HUES64 (cell line): ENCODE measurements around the gene MTFR1L.
A peak's percentile ranks its signal among the peaks of the same experiment; 100 is the strongest.

Experiments
- H3K27ac ChIP-seq: 2 replicates; pipeline ENCODE4 v1.7.0; 2013; ENCODE audit warnings: low read depth, low read length, inconsistent platforms
- H3K27me3 ChIP-seq: 2 replicates; pipeline ENCODE4 v1.6.1; 2013; ENCODE audit warnings: mild to moderate bottlenecking, low read length; ENCODE audit not compliant: insufficient read depth
- H3K36me3 ChIP-seq: 2 replicates; pipeline ENCODE4 v1.6.1; 2013; ENCODE audit warnings: mild to moderate bottlenecking, low read length; ENCODE audit not compliant: insufficient read depth
- H3K4me1 ChIP-seq: 2 replicates; pipeline ENCODE4 v1.6.1; 2013; ENCODE audit warnings: mild to moderate bottlenecking, low read length, moderate library complexity; ENCODE audit not compliant: insufficient read depth
- H3K4me3 ChIP-seq: 2 replicates; pipeline ENCODE4 v1.5.1; 2013; ENCODE audit warnings: mild to moderate bottlenecking, low read length, moderate library complexity
- H3K9ac ChIP-seq: 2 replicates; pipeline ENCODE4 v1.6.1; 2013; ENCODE audit warnings: mild to moderate bottlenecking, low read depth, low read length
- H3K9me3 ChIP-seq: 2 replicates; pipeline ENCODE4 v1.6.1; 2013; ENCODE audit warnings: low read depth, low read length; ENCODE audit not compliant: insufficient read depth
- WGBS: fragments of 150-250, 120-280 bp; methylation state at CpG from one replicate; pipeline ENCODE4 v1.1.7; 2013; ENCODE audit warnings: missing lambda C conversion rate; 5-methylcytosine and 5-hydroxymethylcytosine counted together

The MTFR1L gene

DNA sequence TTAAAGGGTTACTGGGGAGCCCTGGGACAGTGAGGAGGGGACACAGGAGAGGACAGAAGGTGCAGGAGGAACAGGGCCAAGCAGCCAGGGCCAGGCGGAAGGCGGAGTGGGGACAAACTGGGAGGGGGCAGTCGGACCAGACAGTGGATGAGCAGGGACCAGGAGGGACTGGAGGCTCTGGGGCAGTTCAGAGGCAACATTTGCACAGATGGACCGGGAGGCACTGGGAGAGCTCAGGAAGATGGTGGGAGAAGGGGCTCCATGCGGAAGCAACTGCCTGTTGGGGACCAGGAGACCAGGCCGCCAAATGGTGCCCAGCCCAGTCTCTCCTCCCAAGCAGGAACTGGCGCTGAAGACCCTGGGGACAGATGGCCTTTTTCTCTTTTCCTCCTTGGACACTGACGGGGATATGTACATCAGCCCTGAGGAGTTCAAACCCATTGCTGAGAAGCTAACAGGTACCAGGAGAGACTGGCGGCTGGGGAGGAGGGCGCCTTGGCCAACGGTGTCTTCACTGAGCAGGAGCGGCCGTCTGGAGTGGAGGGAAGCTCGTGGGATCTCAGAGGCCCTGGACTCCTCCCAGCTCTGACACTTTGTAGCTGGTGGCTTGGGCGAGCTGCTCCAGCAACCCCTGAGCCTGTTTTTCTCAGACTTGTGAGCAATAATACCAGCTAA lies 18.9 kb upstream of the MTFR1L start:
- WGBS = 77% methylated on average over 15 of the region's 15 CpGs
- Histone ChIP-seq H3K4me1 (peaks cover 18% of the 10 kb centered on the region), H3K4me3 (peak overlapping the region; percentile 67), H3K27me3 (peaks cover 5% of the 10 kb centered on the region; the same call in 1 of the 2 replicates), H3K9me3 (no peaks in the 10 kb centered on the region), H3K36me3 (peaks cover 11% of the 10 kb centered on the region), H3K9ac (peak overlapping the region; percentile 59; the same call in 1 of the 2 replicates), H3K27ac (no peak overlapping the region)

DNA sequence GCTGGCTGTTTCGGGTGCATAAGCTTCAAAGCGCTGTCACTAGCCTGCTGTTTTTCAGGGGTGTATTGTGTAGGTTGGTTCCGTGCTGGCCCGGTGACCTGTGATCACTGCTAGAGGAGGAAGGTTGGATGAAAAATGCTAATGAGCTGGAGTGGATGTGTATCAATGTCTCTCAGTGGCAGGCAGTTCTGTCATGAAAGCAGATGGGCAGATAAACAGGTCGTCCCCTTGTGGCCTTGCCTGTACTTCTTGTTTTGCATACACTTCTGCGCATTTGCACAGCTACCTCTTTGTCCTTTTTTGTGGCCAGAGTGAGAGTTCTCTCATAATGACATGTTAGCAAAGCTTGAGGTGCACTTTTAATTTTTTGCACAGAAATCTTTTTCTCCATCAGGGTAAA lies 16.8 kb upstream of the MTFR1L start:
- Histone ChIP-seq H3K4me1 (peaks cover 14% of the 10 kb centered on the region), H3K27me3 (peaks cover 5% of the 10 kb centered on the region; the same call in 1 of the 2 replicates), H3K9me3 (no peaks in the 10 kb centered on the region), H3K36me3 (peaks cover 26% of the 10 kb centered on the region), H3K4me3 (no peak overlapping the region), H3K9ac (no peak overlapping the region), H3K27ac (no peak overlapping the region)
- WGBS = 88% methylated on average over 6 of the region's 6 CpGs

DNA sequence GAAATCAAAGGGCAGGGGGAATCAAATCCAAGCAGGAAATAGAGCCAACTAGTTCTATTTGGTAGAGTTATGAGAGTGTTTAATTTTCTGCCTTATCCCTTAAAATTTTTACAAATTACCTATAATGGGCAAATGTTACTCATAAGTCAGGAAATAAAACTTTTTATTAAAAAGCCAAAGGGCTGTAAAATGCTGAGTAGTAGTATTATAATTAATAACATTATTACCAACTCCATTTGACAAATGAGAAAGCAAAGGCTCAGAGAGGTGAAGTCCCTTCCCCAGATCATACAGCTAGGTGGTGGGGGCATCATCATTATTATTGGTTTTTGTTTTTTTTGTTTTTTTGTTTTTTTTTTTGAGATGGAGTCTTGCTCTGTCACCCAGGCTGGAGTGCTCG lies 16.4 kb upstream of the MTFR1L start:
- peaks cover 14% of the 10 kb centered on the region for H3K4me1 ChIP-seq
- H3K9ac ChIP-seq = no peak overlapping the region
- H3K36me3 ChIP-seq = peaks cover 26% of the 10 kb centered on the region
- H3K27ac ChIP-seq = no peak overlapping the region
- 91% methylated on average over 1 of the region's 1 CpG for WGBS
- no peak overlapping the region for H3K4me3 ChIP-seq
- no peaks in the 10 kb centered on the region for H3K9me3 ChIP-seq
- peaks cover 5% of the 10 kb centered on the region; the same call in 1 of the 2 replicates for H3K27me3 ChIP-seq

DNA sequence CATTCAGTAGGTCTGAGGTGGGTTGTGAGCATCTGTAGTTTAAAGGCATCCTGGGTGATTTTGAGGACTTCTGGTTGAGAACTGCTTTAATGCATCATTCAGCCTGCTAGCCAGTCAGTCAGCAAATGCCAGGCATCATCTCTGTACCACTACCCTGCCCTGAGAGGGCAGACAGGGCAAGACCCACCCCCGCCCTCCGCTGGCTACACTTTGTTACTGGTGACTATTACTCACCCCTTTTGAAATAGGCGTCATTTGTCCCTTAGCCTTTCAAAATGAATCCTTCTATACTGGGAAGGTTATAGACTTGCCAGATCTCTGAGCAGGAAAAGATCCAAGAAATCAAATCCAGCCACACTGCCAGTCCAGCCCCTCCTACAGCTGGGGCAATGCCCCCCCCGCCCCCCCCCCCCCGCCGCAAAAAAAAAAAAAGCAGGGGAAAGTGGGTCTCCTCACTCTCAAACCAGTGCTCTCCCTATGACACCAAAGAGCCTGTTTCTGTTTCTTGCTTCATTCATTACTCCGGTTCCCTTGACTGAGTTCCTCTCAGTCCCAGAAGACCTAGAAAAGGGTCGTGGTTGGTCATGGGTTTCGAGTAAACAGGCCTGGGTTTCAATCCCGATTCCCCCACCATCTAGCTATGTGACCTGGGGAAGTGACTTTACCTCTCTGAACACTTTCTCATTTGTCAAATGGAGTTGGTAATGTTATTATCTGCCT lies 15.3 kb upstream of the MTFR1L start:
- Histone ChIP-seq H3K4me3 (no peak overlapping the region), H3K27me3 (peaks cover 2% of the 10 kb centered on the region; the same call in 1 of the 2 replicates), H3K27ac (no peak overlapping the region), H3K4me1 (peaks cover 13% of the 10 kb centered on the region), H3K36me3 (peaks cover 31% of the 10 kb centered on the region), H3K9me3 (no peaks in the 10 kb centered on the region), H3K9ac (no peak overlapping the region)
- 87% methylated on average over 7 of the region's 10 CpGs for WGBS

DNA sequence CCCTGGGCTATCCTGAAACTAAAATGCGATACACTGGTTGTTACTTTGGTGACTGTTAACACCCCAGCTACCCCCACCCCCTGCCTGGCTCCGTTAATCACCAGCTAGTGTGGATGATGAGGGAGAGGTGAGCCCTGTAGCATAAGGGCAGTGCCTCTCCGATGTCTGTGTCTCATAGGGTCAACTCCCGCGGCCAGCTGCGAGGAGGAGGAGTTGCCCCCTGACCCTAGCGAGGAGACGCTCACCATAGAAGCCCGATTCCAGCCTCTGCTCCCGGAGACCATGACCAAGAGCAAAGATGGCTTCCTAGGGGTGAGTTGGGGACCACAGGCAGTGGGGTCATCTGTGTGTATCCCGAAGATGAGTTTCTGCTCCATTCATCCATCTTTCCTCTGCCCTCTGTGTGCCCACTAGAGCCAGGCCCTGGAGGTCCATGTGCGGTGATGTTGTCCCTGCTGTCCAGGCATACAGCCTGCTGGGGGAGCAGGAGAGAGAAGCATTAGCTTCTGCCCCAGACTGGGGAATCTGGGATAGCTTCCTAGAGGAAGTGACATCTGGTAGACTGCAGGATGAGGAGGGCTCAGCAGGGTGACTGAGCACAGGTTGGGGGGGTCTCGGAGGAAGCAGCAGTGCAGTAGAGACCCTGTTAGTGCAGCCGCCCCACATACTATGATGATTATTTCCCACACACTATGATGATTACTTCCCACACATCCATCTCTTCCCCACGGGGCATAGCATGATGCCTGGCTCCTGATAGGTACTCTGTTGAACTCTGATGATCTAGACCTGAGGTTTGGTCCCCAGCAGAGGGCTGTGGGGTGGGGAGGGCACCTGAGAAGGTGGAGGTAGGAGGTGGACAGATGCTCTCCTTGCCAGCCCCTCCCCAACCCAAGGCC lies 14.5 kb upstream of the MTFR1L start:
- H3K9ac ChIP-seq = no peak overlapping the region

DNA sequence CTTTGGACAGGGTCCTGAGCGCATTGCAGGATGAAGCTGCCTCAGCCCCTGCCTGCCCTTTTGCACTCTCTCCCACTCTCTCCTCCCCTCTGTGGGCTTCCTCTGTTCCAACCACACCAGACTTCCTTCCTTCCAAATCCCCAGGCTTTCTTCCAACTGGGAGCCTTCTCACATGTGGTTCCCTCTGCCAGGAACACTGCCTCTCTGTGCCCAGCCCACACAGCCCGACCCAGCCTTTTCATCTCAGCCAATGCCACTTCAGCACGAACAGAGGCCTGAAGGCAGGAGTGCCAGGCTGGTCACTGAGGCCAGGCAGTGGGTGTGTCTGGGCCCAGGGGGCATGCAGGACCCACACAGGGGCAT lies 13.9 kb upstream of the MTFR1L start:
- H3K4me3 ChIP-seq = no peak overlapping the region
- peaks cover 37% of the 10 kb centered on the region for H3K36me3 ChIP-seq
- 92% methylated on average over 3 of the region's 3 CpGs for WGBS
- H3K9me3 ChIP-seq = no peaks in the 10 kb centered on the region
- H3K9ac ChIP-seq = no peak overlapping the region
- no peak overlapping the region for H3K27ac ChIP-seq
- H3K4me1 ChIP-seq = peaks cover 6% of the 10 kb centered on the region; the same call in 1 of the 2 replicates
- H3K27me3 ChIP-seq = no peaks in the 10 kb centered on the region

More for the DNA sequence above, 14.5 kb upstream of the MTFR1L start:
- 96% methylated on average over 15 of the region's 15 CpGs for WGBS
- Histone ChIP-seq H3K4me1 (peaks cover 9% of the 10 kb centered on the region; the same call in 1 of the 2 replicates), H3K9me3 (no peaks in the 10 kb centered on the region), H3K4me3 (no peak overlapping the region), H3K27me3 (no peaks in the 10 kb centered on the region), H3K27ac (no peak overlapping the region), H3K36me3 (peaks cover 37% of the 10 kb centered on the region)

DNA sequence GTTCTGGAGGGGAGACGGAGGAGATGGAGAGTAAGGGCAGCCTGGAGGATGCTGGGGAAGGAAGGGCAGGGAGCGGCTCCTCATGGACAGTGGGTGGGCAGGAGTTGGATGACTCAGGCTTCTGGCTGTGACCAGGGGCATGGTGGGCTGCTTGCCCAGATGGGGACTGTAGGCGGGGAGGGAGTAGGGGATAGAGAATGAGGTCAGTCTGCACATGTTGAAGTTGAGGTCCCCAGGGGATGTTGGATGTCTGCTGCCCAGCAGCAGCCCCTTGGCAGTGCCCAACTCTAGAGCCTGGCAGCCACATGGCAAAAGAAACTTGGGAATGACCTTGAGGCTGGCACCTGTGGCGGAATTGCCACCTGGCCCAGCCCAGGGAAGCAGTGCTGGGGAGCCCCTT lies 13.3 kb upstream of the MTFR1L start:
- H3K4me1 ChIP-seq = peaks cover 4% of the 10 kb centered on the region; the same call in 1 of the 2 replicates
- no peak overlapping the region for H3K4me3 ChIP-seq
- no peak overlapping the region for H3K27ac ChIP-seq
- WGBS = 92% methylated on average over 4 of the region's 4 CpGs
- H3K9ac ChIP-seq = no peak overlapping the region
- peaks cover 40% of the 10 kb centered on the region for H3K36me3 ChIP-seq
- no peaks in the 10 kb centered on the region for H3K27me3 ChIP-seq
- H3K9me3 ChIP-seq = no peaks in the 10 kb centered on the region

DNA sequence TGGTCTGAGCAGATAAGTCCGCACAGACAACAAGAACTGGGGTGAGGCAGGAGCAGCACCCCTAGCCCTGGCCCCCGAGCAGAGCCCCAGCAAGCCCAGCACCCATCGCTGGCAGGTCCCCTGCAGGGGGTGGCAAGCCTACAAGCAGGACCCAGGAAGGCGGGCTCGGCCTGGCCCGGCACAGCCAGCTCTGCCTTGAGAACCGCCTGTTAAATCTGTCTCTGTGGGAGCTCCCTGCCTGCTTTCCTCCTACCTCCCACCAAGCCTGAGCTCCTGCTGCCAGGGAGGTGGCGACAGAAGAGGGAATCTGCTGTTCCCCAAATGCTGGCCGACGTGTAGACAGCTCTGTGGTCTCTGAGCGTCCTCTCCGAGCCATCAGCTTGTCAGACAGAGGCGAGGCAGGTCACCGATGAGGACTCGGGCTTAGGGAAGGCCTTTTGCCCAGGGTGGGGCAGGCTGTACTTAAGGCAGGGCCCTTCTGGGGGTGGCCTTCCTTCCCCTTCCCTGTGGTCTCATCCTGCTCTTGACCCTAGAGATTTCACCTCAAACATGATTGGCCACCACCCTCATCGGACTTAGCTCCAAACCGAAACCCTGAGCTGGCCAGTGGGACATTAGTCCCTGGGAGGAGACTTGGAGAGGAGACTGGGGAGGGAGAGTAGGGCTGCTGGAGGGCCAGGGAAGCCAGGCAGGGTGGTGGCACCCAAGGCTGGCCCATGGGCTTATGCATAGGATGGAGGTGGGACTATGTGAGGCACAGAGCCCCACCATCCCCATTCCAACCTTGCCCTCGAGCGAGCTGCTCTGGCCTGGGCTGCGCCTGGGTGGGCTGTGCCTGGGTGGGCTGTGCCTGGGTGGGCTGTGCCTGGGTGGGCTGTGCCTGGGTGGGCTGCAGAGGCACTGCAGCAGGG lies 12.0 kb upstream of the MTFR1L start:
- WGBS = 94% methylated on average over 20 of the region's 20 CpGs
- Histone ChIP-seq H3K9me3 (no peaks in the 10 kb centered on the region), H3K27ac (no peak overlapping the region), H3K36me3 (peaks cover 51% of the 10 kb centered on the region), H3K4me3 (no peak overlapping the region), H3K4me1 (peaks cover 4% of the 10 kb centered on the region; the same call in 1 of the 2 replicates), H3K9ac (no peak overlapping the region), H3K27me3 (no peaks in the 10 kb centered on the region)

DNA sequence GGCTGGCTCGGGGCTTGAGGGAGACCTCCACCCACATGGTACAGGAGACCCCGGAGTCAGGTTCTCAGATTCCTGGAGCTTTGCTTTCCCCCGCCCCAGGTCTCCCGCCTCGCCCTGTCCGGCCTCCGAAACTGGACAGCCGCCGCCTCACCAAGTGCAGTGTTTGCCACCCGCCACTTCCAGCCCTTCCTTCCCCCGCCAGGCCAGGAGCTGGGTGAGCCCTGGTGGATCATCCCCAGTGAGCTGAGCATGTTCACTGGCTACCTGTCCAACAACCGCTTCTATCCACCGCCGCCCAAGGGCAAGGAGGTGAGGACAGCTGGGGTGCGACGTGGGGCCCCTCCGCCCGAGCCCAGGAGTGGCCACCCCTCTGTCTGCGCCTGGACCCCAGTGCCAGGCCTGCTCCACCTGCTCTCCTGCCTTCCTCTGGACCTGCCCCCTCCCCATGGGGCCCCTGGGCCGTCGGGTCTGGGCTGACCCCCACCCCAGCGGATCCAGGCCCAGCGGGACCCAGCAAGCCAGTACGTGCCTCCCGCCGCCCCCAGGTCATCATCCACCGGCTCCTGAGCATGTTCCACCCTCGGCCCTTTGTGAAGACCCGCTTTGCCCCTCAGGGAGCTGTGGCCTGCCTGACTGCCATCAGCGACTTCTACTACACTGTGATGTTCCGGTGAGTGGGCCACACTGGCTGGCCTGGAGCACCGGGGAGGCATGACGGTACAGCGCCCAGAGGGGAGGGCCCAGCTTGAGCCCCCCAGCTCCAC lies 11.1 kb upstream of the MTFR1L start:
- Histone ChIP-seq H3K4me1 (peaks cover 4% of the 10 kb centered on the region; the same call in 1 of the 2 replicates), H3K27ac (no peak overlapping the region), H3K9me3 (no peaks in the 10 kb centered on the region), H3K36me3 (peaks cover 56% of the 10 kb centered on the region), H3K9ac (no peak overlapping the region), H3K27me3 (no peaks in the 10 kb centered on the region), H3K4me3 (no peak overlapping the region)
- 95% methylated on average over 34 of the region's 34 CpGs for WGBS
